Fibroblast of lung (primary cell): ENCODE measurements around the gene ARL15. TPM values are rescaled to one million over a fixed set of nuclear protein-coding genes. Genes with fewer than 3 reads are reported as not detected.

ENCODE experiments used
- DNase-seq, 2 donors: peaks; one replicate each; pipeline versions ENCODE4 v3.0.0 to v3.0.0-alpha.2; 2010; ENCODE audit warnings: low read depth in 2 of 2
- H2AFZ ChIP-seq: 2 replicates; pipeline ENCODE4 v1.5.1; 2012; ENCODE audit warnings: low read length, control low read depth, inconsistent platforms
- H3K27ac ChIP-seq: 2 replicates; pipeline ENCODE4 v1.5.1; 2011; ENCODE audit warnings: low read length, control low read depth; ENCODE audit not compliant: insufficient read depth
- H3K27me3 ChIP-seq: 2 replicates; pipeline ENCODE4 v1.5.1; 2011; ENCODE audit warnings: mild to moderate bottlenecking, low read length; ENCODE audit not compliant: control insufficient read depth, insufficient read depth
- H3K36me3 ChIP-seq: 2 replicates; pipeline ENCODE4 v1.5.1; 2011; ENCODE audit warnings: low read length; ENCODE audit not compliant: control insufficient read depth, insufficient read depth
- H3K4me1 ChIP-seq: 2 replicates; pipeline ENCODE4 v1.5.1; 2011; ENCODE audit warnings: low read length; ENCODE audit not compliant: control insufficient read depth, insufficient read depth; ENCODE audit errors: extremely low read depth
- H3K4me2 ChIP-seq: 2 replicates; pipeline ENCODE4 v1.5.1; 2011; ENCODE audit warnings: low read length, control low read depth; ENCODE audit not compliant: insufficient read depth; ENCODE audit errors: extremely low read depth
- H3K4me3 ChIP-seq, 4 experiments: fragments of 200-600 bp in 1 of 4; sonication (generic) in 1 of 4; replicated peaks in 1 of 4; 2 replicates each; pipeline ENCODE4 v1.5.1; 2011 to 2016; ENCODE audit warnings: low read length in 4 of 4, low read depth in 3 of 4, mild to moderate bottlenecking in 3 of 4, control low read depth in 2 of 4, inconsistent platforms in 1 of 4, mixed read lengths in 1 of 4; ENCODE audit not compliant: insufficient read depth in 1 of 4; ENCODE audit errors: control extremely low read depth in 1 of 4
- H3K79me2 ChIP-seq: 2 replicates; pipeline ENCODE4 v1.5.1; 2012; ENCODE audit warnings: mild to moderate bottlenecking, low read length, inconsistent platforms; ENCODE audit not compliant: control insufficient read depth, insufficient read depth
- H3K9ac ChIP-seq: 2 replicates; pipeline ENCODE4 v1.5.1; 2011; ENCODE audit warnings: mild to moderate bottlenecking, low read length, control low read depth; ENCODE audit not compliant: insufficient read depth
- H3K9me3 ChIP-seq: 2 replicates; pipeline ENCODE4 v1.5.1; 2012; ENCODE audit warnings: low read depth, low read length; ENCODE audit not compliant: control insufficient read depth, insufficient read depth
- H4K20me1 ChIP-seq: 2 replicates; pipeline ENCODE4 v1.5.1; 2011; ENCODE audit warnings: low read length; ENCODE audit not compliant: control insufficient read depth, insufficient read depth; ENCODE audit errors: extremely low read depth
- EZH2 ChIP-seq: IDR thresholded peaks from 2 replicates; pipeline ENCODE4 v1.5.1; 2012; ENCODE audit warnings: low read length, control low read depth, mild to moderate bottlenecking; ENCODE audit errors: missing control alignments
- polyA plus RNA-seq, 2 donors: library from polyadenylated mRNA; depleted of rRNA in 1 of 2; stranded (reverse) in 1 of 2; unstranded in 1 of 2; fragments of >200 nt; gene quantifications; 2 replicates each; pipeline ENCODE4 v1.2.1, GENCODE V29; 2011 to 2012; ENCODE audit warnings: missing spikeins in 1 of 2
- total RNA-seq: library from RNA; depleted of rRNA; stranded (reverse); fragments of >200 nt; gene quantifications from 2 replicates; pipeline ENCODE4 v1.2.1, GENCODE V29; 2014
- TF ChIP-seq, protein P1 (sequence below), 2 donors: IDR thresholded peaks in 1 of 2; conservative IDR thresholded peaks in 1 of 2; 1 replicate in 1 of 2; 2 replicates in 1 of 2; pipeline ENCODE4 v1.5.1; 2011 to 2012; ENCODE audit warnings: low read length in 2 of 2, control low read depth in 1 of 2, inconsistent platforms in 1 of 2, low read depth in 1 of 2, mild to moderate bottlenecking in 1 of 2

ARL15 gene
- total and polyA plus RNA-seq, 2 donors (not counting 1 experiment from before 2014, with no cell fraction given) = 20.6 to 28.7 TPM

DNA sequence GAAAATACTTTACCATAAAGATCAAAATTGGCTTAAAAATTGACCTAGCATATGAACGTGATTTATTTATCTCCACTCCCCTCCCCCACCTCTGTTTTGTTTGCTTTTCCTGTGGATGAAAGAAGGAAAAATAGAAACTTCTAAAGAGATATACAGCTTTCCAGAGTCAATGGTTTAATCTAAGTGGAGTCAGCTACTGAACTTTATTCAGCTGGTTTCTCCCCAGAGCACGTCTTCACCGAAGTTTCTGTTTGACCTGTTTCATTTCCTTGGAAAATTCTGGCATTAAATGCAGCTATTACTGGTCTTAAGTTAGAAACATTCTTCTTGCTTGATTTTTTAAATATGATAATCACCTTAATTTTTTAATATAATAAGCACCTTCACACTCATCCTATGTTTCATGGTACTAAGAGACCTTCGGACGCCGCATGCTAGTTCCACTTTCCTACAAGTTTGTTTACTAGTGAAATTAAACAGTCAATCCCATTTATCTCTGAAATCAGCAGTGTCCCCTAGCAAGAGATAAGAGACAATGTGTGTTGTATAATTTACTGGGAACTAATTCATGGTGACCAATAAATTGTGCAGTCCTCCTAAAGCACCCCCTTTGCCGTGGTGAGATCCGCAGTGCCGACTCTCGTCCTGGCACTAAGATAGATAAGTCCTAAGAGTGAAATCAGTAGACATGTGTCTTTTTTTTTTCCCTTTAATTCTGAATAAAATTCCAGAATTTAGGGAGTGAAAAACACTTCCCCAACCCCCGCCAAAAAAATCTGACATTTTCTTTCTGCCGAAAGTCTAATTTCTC lies 89.9 kb downstream of the ARL15 start:
- H2AFZ ChIP-seq = peak overlapping the region; percentile 8
- H3K4me1 ChIP-seq = peaks cover 3% of the 10 kb centered on the region
- no peaks in the 10 kb centered on the region for H3K27me3 ChIP-seq
- H3K27ac ChIP-seq = peak overlapping the region; percentile 9
- H3K9ac ChIP-seq = no peak overlapping the region
- no peaks in the 10 kb centered on the region for H3K9me3 ChIP-seq
- H3K36me3 ChIP-seq = no peaks in the 10 kb centered on the region
- no peaks in the 10 kb centered on the region for H4K20me1 ChIP-seq
- H3K4me2 ChIP-seq = peak overlapping the region; percentile 80
- TF ChIP-seq EZH2 = no peak
- TF ChIP-seq, protein P1, sequence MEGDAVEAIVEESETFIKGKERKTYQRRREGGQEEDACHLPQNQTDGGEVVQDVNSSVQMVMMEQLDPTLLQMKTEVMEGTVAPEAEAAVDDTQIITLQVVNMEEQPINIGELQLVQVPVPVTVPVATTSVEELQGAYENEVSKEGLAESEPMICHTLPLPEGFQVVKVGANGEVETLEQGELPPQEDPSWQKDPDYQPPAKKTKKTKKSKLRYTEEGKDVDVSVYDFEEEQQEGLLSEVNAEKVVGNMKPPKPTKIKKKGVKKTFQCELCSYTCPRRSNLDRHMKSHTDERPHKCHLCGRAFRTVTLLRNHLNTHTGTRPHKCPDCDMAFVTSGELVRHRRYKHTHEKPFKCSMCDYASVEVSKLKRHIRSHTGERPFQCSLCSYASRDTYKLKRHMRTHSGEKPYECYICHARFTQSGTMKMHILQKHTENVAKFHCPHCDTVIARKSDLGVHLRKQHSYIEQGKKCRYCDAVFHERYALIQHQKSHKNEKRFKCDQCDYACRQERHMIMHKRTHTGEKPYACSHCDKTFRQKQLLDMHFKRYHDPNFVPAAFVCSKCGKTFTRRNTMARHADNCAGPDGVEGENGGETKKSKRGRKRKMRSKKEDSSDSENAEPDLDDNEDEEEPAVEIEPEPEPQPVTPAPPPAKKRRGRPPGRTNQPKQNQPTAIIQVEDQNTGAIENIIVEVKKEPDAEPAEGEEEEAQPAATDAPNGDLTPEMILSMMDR (conservative IDR thresholded peaks at IDR 0.05 in 1 of 2, IDR thresholded peaks at IDR 0.05 in 1 of 2; ENCODE audit: low read depth in 1 of 2, low read length in 2 of 2) = no peak
- no peaks in the 10 kb centered on the region for H3K79me2 ChIP-seq
- peak overlapping the region; percentile 15 to 68 (median 20) for H3K4me3 ChIP-seq
- DNase-seq = peak in 1 of 2 donors; percentile 18

DNA sequence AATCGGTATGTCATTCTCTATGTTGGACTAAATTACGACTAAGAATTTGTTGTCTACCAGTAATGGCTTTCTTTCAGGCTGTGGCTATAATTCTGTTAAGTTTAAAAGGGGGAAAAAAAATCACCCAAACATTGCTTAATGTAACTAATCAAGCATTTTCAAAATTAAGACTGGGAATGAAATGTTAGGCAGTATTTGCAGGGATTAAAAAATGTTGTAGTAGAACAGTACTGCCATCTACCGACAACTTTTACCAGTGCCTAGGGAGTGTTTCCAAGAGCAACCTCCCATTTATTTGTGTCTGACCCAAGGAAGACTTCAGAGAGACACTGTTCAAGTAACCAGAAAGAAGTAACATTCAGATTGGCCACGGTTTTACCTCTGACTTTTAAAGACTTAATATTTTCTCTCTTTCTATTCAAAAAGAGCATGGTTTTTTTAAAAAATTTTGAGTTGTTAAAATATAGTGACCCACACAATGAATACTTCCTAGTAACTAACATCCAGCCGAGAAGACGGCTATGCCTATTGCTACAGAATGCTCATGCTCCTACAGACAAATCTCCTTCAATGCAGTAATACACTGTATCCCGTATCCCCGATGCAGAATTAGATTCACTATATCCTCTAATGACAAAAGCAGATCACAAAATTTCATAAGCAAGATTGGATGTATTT lies 92.4 kb downstream of the ARL15 start:
- no peaks in the 10 kb centered on the region for H3K9me3 ChIP-seq
- peak; percentile 63 to 87 for DNase-seq
- no peak overlapping the region for H3K9ac ChIP-seq
- TF ChIP-seq, protein P1 (conservative IDR thresholded peaks at IDR 0.05 in 1 of 2, IDR thresholded peaks at IDR 0.05 in 1 of 2; ENCODE audit: low read depth in 1 of 2, low read length in 2 of 2) = peak; percentile 66 to 88
- TF ChIP-seq EZH2 = no peak
- no peak overlapping the region for H3K4me3 ChIP-seq
- H3K36me3 ChIP-seq = no peaks in the 10 kb centered on the region
- no peaks in the 10 kb centered on the region for H4K20me1 ChIP-seq
- H3K27me3 ChIP-seq = no peaks in the 10 kb centered on the region
- H3K4me2 ChIP-seq = no peak overlapping the region
- no peaks in the 10 kb centered on the region for H3K79me2 ChIP-seq
- no peak overlapping the region for H3K27ac ChIP-seq
- H3K4me1 ChIP-seq = peaks cover 3% of the 10 kb centered on the region
- H2AFZ ChIP-seq = no peak overlapping the region

DNA sequence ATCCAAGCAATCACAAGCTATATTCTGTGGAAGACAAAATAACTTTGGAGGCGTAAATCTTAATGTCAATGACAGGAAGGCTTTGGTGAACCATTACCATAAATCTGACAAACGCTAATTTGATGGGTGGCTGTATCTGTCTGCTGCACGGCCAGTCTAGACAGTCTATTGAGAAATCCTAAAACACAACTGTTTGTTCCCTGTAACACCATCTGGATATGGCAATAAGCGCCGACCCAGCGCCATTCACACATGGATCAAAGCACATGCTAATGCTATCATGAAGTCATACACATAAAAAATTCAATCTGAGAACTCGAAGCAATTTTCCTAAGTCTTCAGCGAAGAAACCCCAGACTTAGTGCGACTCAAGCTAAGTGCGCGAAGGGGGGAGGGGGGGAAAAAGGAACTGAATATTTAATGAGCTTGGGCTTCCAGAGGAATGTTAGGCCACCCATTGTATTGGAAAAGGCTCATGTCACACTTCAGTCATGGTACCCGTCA lies 95.1 kb downstream of the ARL15 start:
- no peak overlapping the region for H3K27ac ChIP-seq
- DNase-seq = no peak
- H4K20me1 ChIP-seq = no peaks in the 10 kb centered on the region
- no peak overlapping the region for H3K9ac ChIP-seq
- no peaks in the 10 kb centered on the region for H3K79me2 ChIP-seq
- H3K4me2 ChIP-seq = no peak overlapping the region
- no peaks in the 10 kb centered on the region for H3K9me3 ChIP-seq
- no peak for TF ChIP-seq EZH2
- no peaks in the 10 kb centered on the region for H3K4me1 ChIP-seq
- H3K4me3 ChIP-seq = no peak overlapping the region
- no peaks in the 10 kb centered on the region for H3K36me3 ChIP-seq
- no peaks in the 10 kb centered on the region for H3K27me3 ChIP-seq
- no peak overlapping the region for H2AFZ ChIP-seq
